HG03097 (cell line): ENCODE measurements around the gene LCOR.
"Not testable (repeated sequence)": the region's sequence is repeated elsewhere in the genome, so short reads cannot be mapped to it uniquely, and the experiment has no call there.

Experiments used
- ATAC-seq: cut with Tn5 transposase; IDR thresholded peaks from one replicate; pipeline ENCODE4 v1.9.1; 2021; ENCODE audit not compliant: unreplicated experiment, low FRiP score

Gene LCOR

DNA sequence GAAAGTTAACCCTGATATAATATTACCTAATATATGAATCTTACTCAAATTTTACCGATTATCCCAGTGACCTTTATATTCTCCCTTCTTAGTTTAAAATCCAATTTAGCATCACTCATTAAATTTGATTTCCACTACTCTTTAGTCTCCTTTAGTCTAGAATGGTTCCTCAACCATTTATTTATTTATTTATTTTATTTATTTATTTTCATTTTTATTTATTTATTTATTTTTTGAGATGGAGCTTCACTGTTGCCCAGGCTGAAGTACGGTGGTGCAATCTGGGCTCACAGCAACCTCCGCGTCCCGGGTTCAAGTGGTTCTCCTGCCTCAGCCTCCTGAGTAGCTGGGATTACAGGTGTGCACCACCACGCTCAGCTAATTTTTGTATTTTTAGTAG lies 92.8 kb downstream of the LCOR start:
- no peak for ATAC-seq

DNA sequence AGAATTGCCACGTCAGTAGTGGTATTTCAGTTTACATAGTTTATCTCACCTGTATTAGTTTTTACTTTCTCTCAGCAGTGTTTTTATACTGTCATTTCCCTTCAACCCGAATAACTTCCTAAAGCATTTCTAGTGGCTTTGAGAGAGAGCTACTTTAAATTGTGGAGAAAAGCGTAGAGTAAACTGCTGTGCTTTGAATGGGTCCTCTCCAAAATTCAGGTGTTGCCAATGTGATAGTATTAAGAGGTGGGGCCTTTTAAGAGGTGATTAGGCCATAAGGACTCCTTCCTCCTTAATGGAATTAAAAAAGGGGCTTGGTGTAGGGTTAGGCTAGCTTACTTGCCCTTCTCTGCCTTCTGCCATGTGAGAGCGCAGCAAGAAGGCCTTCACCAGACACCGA lies 98.4 kb downstream of the LCOR start:
- ATAC-seq: no peak

DNA sequence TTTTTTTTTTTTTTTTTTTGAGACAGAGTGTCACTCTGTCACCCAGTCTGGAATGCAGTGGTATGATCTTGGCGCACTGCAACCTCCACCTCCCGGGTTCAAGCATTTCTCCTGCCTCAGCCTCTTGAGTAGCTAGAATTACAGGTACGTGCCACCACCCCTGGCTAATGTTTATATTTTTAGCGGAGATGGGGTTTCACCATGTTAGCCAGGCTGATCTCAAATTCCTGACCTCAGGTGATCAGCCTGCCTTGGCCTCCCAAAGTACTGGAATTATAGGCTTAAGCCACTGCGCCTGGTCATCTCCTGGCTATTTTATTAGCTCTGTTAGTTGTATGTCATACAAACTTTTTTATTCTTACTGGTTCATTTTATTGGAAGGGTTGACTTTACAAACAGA lies 103.0 kb downstream of the LCOR start:
- ATAC-seq: no peak

DNA sequence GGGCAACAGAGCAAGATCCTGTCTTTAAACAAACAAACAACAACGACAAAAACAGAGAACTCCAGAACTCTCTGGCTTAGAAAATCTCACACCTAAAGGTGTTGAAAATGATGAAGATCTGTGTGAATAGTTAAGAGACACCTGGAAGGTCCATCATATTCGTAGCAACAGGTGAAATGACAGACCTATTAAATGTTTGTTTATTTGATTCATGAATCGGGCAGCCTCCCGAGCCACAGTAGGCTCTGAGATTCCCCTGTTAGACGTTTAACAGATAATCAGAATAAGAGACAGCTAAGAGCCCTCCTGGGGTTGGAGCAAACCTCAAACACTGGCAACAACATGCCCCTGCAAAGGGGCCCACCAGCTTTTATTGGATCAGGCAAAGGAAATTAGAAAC lies 103.7 kb downstream of the LCOR start:
- ATAC-seq: no peak

DNA sequence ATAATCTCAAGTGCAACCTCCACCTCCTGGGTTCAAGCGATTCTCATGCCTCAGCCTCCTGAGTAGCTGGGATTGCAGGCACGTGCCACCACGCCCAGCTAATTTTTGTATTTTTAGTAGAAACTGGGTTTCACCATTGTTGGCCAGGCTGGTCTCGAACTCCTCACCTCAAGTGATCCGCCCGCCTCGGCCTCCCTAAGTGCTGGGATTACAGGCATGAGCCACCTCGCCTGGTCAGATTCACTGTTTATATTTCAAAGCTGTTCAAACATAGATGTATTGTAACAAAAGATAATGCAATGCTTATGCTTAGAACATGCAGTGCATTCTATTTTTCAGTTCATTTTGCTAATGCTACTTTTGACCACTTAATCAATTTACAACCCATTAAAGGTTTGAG lies 111.1 kb downstream of the LCOR start:
- not testable (repeated sequence) for ATAC-seq

DNA sequence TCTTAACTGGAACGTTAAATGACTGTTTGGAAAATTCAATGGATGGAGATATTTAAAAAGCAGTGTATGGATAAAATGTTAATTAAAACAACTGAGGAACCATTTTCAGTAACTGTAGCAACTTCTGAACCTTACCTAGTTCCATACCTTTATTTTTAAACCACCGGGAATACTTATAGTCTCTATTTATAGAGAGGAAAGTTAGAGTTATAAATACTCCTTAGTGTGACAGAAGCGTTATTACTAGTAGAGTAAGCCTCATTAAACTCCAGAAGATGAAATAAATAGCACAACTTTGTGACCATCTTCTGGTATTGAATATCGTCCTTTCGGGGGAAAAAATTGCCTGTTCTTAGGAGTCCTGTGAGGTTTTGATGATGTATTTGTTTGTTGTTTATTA lies 114.9 kb downstream of the LCOR start:
- no peak for ATAC-seq

DNA sequence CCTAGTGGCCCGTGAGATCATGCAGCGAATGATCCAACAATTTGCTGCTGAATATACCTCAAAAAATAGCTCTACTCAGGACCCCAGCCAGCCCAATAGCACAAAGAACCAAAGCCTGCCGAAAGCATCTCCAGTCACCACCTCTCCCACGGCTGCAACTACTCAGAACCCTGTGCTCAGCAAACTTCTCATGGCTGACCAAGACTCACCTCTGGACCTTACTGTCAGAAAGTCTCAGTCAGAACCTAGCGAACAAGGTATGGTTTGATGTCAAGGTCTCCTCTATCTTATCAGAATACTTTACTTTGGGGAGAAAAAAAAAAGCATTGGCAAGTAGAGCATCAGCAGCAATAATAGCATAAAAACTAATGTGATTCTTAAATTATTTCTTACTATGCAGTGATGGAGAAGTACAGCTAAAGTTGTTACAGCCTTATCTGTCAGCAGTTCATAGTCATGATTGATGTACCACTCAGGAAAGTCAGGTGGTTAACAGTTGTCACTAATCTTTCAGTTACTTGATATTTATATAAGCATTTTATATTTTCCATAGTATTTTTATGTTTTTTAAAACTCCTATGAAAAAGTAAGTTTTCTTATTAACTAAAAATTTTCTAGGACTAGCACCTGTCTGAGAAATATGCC lies 117.1 kb downstream of the LCOR start:
- no peak for ATAC-seq

DNA sequence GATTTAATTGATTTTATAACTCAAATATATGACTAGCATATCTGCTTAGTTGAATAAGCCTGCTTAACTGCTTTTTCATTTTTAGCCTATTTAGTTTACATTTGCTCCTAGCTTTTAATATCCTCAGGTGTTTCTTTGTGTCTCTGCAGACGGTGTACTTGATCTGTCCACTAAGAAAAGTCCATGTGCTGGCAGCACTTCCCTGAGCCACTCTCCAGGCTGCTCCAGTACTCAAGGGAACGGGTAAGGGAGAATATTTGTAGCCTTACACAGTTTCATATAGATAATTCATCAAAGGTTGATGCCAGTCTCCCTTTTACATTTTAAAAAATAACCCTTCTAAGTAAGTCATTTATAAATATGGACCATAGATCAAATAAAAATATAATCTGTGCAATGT lies 119.9 kb downstream of the LCOR start:
- no peak for ATAC-seq

DNA sequence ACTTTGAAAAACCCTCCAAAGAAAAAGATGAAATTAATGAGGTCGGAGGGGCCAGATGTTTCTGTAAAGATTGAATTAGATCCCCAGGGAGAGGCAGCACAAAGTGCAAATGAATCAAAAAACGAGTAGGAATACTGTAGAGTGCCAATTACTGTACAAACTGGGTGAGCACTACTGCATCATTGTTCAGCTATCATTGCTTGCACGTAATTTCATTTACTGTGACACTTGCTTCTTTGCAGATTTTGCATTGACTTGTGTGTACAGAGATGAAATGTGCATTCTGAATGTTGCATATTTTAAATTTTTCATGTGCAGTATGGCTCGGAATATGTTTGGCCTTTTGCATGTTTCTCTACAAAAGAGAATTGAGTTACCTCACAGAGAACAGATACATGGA lies 123.7 kb downstream of the LCOR start:
- ATAC-seq: no peak

DNA sequence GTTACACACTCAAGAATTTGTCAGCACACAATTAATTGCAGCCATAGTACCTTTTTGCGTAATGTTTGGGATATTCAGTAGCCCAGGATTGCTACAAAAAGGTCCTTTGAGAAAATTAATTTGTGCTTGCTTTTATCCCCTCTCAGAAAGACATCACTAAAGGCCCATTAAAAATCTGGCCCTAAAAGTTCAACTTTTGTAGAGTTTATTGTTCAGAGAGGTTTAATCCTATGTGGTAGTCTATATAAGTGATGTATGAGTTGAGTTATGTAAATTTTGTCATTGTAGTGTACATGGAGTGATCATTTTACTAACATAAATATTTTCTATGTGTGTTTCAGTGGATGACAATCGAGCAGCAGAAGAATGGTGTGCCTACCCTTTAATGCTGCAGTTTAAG lies 126.0 kb downstream of the LCOR start:
- ATAC-seq: no peak

DNA sequence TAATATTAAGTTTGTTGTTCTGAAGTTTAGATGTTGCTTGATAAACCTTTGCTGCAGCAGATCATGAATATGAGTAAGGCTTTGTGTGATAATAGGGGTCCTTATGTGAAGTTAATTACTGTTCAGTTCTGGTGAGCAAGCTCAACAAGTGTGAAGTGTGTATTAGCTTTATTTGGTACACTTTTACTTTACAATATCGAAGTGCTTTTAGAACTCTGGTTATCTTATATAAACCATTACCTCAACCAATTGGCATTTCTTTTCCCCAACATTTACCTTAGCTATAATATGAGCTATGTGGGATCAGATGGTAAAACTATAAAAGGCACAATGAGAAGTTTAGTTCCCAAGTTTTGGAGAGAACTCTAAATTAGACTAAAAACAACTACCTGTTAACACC lies 127.6 kb downstream of the LCOR start:
- ATAC-seq: no peak

DNA sequence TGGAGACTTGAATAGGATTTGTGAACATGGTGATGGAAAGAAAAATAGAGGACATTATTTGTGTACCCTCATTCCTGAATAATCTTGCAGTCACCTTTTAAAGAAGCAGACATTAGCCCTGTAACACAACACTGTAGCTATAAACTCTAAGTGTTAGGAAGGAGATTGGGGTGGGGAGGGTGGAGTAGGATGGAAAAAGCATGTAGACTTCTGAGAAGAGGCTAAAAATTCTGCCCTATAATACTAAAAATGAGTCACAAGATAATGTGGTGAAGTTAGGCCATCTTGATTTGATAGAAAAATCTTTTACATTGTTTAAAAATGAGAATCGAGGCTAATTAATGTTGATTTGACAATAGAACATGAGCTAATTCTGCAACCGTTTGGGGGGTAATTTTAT lies 128.8 kb downstream of the LCOR start:
- ATAC-seq: no peak

DNA sequence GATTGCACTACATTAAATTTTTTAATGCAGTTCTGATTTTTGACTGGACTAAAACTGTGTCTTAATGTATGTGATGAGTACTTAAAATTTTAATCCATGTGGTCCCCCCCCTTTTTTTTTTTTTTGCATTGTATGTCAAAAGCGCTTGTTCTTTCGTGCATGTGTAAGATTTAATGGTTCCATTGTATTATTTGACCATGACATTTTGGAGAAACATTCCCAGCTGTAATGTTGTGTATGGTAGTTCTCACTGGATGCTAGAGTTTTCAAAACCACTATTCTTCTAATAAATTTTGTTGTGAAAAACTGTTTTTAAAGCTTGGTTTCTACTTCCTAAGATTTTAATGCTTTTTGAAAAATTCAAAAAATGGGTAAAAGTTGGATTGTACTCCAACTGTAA lies 132.0 kb downstream of the LCOR start:
- ATAC-seq: no peak

DNA sequence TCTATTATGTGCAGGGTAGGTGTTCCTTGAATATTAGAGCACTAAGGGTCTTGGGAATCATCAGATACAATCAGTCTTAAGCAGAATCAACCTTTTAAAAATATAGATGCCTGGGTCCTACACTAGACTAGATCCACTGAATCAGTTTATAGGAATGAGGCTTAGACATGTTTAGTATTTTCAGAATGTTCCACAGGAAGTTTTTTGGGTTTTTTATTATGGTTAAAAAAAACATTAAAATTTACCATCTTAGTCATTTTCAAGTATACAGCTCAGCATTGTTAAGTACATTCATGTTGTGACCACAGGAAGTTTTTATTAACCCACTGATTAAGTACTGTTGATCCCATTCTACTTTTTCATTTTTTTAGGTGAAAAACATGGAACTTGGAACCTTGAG lies 135.7 kb downstream of the LCOR start:
- ATAC-seq: no peak

DNA sequence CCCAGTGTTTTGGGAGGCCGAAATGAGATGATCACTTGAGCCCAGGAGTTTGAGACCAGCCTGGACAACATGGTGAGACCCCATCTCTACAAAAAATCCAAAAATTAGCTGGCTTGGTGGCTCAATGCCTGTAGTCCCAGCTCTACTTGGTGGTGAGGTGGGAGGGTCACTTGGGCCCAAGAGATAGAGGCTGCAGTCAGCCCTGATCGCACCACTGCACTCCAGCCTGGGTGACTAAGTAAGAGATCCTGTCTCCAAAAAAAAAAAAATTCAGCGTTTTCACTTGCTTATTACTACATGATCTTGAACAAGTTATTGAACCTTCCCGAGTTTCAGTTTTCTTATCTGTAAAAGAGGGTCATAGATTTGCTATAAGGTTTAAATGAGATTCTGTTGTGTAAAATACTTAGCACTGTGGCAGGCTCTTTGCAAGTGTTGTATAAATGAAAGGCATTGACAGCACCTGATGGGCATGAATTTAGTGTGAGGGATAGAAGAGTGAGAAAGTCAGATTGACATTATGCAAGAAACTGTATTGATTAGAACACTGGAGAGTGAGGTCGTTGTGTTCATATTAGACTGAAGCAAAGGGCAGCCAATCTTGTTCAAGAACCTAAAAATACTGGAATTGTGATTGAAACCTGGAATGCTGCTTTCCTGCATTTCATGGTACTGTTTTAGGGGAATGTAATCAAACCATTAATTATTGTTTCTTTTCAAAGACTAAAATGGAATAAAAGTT lies 136.8 kb downstream of the LCOR start:
- no peak for ATAC-seq

DNA sequence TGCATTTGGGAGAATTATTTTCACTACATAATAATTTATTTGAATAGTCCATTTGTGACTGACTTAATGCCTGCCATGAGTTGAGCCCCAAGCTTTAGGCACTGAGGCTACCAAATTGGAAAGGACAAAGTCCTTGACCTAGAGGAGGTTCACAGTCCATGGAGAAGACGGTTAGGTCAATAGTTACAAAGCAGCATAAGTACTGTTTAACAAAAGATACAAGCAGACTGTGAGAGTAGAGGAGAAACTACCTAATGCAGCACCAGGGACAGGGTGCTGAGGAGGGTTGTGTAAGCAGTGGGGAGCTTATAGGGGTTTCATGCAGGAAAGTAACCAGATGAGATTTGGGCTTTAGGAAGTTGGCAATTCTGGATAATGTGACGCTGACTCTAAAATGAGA lies 139.2 kb downstream of the LCOR start:
- no peak for ATAC-seq

DNA sequence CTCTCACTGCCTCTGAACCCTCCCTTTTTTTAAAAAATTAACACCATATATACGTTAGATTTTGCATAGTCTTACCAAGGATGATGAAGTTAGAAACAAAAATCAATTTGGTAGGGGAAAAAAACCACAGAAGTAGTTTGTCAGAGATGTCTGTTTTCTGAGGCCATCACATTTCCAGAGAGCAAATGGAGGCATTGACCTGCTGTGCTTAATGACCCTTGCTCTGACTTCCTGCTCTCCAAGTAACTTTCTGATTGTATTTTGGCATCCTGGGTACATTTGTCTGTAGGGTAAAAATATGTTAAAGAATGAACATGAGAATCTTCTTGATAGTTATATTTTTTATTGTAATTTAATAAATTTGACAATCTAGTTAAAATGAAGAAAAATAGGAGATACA lies 140.2 kb downstream of the LCOR start:
- no peak for ATAC-seq

DNA sequence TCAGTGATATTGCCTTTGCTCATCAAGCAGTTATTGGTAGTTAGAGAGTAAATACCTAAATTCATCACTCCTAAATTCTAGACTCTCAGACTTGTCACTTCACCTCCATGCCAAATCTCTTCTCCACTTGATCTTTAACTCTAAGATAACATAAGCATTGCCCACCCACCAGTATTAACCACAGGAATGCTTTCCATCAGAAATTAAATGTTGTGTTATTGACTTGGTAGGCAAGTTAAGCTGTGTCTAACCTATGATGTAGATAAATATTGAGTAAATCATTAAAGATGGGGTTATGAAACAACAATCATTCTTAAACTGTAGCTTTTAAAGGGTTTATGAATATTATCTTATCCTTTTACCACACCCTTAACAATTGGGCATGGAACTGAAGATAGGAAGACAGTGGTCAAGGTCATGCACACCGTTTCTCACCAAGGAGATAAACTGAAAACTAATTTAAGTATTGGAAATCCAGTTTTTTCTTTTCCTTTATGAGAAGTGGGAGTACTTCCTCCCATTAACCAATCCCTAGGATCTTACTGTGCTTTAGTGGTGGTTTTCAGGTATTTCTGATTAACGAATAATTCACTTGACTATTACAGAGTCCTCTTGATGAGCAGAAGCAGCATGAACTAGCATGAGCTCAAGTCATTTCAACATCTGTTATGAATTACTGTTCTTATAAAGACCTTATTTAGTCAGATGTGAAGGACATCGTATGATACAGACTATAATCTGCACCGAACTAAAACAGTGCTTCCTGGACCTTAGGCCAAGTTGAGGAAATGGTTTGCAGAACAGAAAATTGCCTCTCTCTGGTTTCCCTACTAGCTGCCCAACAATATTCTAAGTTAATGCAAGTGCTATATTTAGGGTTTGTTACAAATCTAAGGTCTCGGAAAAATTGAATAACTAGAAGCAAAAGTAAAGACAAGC lies 142.0 kb downstream of the LCOR start:
- ATAC-seq: no peak

DNA sequence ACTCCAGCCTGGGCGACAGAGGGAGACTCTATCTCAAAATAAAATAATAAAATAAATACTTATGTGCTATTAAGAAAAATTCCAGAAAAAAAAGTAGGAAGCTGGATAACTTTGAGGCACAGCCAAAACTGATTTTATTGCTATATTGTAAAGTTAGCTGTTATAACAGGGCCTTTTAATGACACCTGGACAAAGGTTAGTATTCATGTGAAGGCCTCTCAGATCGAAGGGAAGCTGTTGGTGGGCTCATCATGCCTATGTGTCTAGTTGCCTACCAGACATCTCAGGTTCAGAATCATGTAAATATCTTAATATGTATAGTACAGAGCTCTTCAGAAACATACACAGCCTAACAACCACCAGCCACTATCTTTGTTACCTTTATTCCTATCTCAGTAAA lies 143.0 kb downstream of the LCOR start:
- ATAC-seq: no peak

DNA sequence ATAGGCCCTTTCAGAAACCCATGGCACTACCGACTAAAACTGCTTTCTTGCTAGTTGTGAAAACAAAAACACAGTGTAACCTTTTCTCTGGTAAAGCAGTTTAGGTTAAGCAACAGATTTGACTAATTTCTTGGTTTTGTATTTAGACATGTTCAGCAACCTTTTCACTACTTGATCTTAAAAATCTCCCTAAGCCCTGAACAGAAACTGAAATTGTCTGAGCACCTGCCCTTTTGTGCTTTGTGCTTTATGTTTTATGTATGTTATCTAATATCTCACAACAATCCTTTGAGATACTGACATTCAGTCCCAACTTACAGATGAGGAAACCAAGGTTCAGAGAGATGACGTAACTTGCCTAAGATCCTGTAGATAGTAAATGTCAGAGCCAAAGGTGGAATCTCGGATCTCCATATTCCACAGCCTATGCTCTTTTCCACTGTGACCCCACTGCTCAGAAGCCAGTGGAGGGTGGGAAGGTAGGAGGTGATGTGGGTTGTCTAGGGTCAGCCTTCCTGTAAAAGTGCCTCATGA lies 146.6 kb downstream of the LCOR start:
- no peak for ATAC-seq
